IMR-90 (cell line): Measurements from ENCODE around the gene CEP63. TPM values are rescaled to one million over a fixed set of nuclear protein-coding genes. Genes with fewer than 3 reads are reported as not detected.

Experiments used
- ATAC-seq: fragments of 200-7000 bp; cut with Tn5 transposase; 2 replicates; pipeline ENCODE4 v1.9.1; 2020; ENCODE audit warnings: low read depth, mild to moderate bottlenecking, moderate library complexity
- BruUV-seq: library from RNA; stranded (reverse); fragments of 400-500 nt; replicated peaks from 2 replicates; lab custom pipeline; 2021; lab: Mats Ljungman, UMichigan
- CTCF ChIA-PET: fragments of 300-600 bp; formaldehyde crosslinking; extraction: SDS; loops from one replicate; lab custom pipeline; 2021; ENCODE audit warnings: antibody characterized with exemption; lab: Yijun Ruan, JAX
- POLR2A ChIA-PET: fragments of 300-600 bp; sonication (Branson Sonifier 250); formaldehyde crosslinking; loops from one replicate; lab custom pipeline; 2022; ENCODE audit warnings: antibody characterized with exemption; ENCODE audit not compliant: unreplicated experiment; lab: Charles Lee
- DNase-seq: peaks from one replicate; pipeline ENCODE4 v3.0.0; 2013
- H2AFZ ChIP-seq: replicated peaks from 2 replicates; pipeline ENCODE3; 2013; ENCODE audit warnings: low read length, mild to moderate bottlenecking; ENCODE audit not compliant: poor library complexity
- H2AK5ac ChIP-seq: 2 replicates; pipeline ENCODE4 v1.6.1; 2013; ENCODE audit warnings: low read depth, low read length, inconsistent platforms
- H2AK9ac ChIP-seq: replicated peaks from 2 replicates; pipeline ENCODE3; 2013; ENCODE audit warnings: mild to moderate bottlenecking, low read depth, low read length, moderate library complexity; ENCODE audit not compliant: poor library complexity
- H2BK120ac ChIP-seq: 2 replicates; pipeline ENCODE4 v1.6.1; 2013; ENCODE audit warnings: low read depth, low read length, inconsistent platforms
- H2BK15ac ChIP-seq: 3 replicates; pipeline ENCODE4 v1.6.1; 2013; ENCODE audit warnings: low read depth, low read length, inconsistent platforms
- H2BK20ac ChIP-seq: 2 replicates; pipeline ENCODE4 v1.6.1; 2013; ENCODE audit warnings: low read depth, mild to moderate bottlenecking, inconsistent platforms, low read length, moderate library complexity
- H2BK5ac ChIP-seq: 2 replicates; pipeline ENCODE4 v1.6.1; 2013; ENCODE audit warnings: mild to moderate bottlenecking, low read depth, low read length, inconsistent platforms; ENCODE audit not compliant: poor library complexity, severe bottlenecking
- H3K14ac ChIP-seq: replicated peaks from 2 replicates; pipeline ENCODE4 v1.6.1; 2013; ENCODE audit warnings: low read depth, low read length, inconsistent platforms
- H3K18ac ChIP-seq: 2 replicates; pipeline ENCODE4 v1.6.1; 2013; ENCODE audit warnings: low read depth, low read length, control low read depth
- H3K23ac ChIP-seq: 2 replicates; pipeline ENCODE4 v1.6.1; 2013; ENCODE audit warnings: low read depth, low read length, inconsistent platforms
- H3K27ac ChIP-seq: 2 replicates; pipeline ENCODE4 v1.5.1; 2013; ENCODE audit warnings: mild to moderate bottlenecking, control low read depth, low read length; ENCODE audit not compliant: insufficient read depth
- H3K27me3 ChIP-seq: 2 replicates; pipeline ENCODE4 v1.6.1; 2013; ENCODE audit warnings: low read length; ENCODE audit not compliant: control insufficient read depth, insufficient read depth
- H3K36me3 ChIP-seq: 2 replicates; pipeline ENCODE4 v1.6.1; 2013; ENCODE audit warnings: low read length, mixed read lengths; ENCODE audit not compliant: control insufficient read depth, insufficient read depth
- H3K4ac ChIP-seq: 2 replicates; pipeline ENCODE4 v1.6.1; 2013; ENCODE audit warnings: low read depth, low read length, inconsistent platforms
- H3K4me1 ChIP-seq: 2 replicates; pipeline ENCODE4 v1.6.1; 2013; ENCODE audit warnings: low read length, mixed read lengths; ENCODE audit not compliant: control insufficient read depth, insufficient read depth
- H3K4me2 ChIP-seq: 2 replicates; pipeline ENCODE4 v1.6.1; 2013; ENCODE audit warnings: low read depth, mild to moderate bottlenecking, control low read depth, low read length, moderate library complexity
- H3K4me3 ChIP-seq: 2 replicates; pipeline ENCODE4 v1.5.1; 2013; ENCODE audit warnings: low read depth, mild to moderate bottlenecking, control low read depth, low read length, moderate library complexity; ENCODE audit not compliant: insufficient read depth
- H3K56ac ChIP-seq: 2 replicates; pipeline ENCODE4 v1.6.1; 2013; ENCODE audit warnings: low read length, inconsistent platforms; ENCODE audit not compliant: insufficient read depth; ENCODE audit errors: extremely low read depth
- H3K79me1 ChIP-seq, 2 experiments: 2 replicates each; pipeline ENCODE4 v1.6.1; 2013; ENCODE audit warnings: low read length in 2 of 2, inconsistent platforms in 1 of 2, low read depth in 1 of 2
- H3K9ac ChIP-seq: 2 replicates; pipeline ENCODE4 v1.6.1; 2013; ENCODE audit warnings: low read depth, low read length, control low read depth
- H3K9me1 ChIP-seq: 2 replicates; pipeline ENCODE4 v1.6.1; 2013; ENCODE audit warnings: low read length, inconsistent platforms; ENCODE audit not compliant: insufficient read depth
- H3K9me3 ChIP-seq: 2 replicates; pipeline ENCODE4 v1.6.1; 2013; ENCODE audit warnings: low read length; ENCODE audit not compliant: control insufficient read depth, insufficient read depth
- H4K20me1 ChIP-seq: 2 replicates; pipeline ENCODE4 v1.6.1; 2013; ENCODE audit warnings: low read length, inconsistent platforms; ENCODE audit not compliant: insufficient read depth
- H4K5ac ChIP-seq: 2 replicates; pipeline ENCODE4 v1.6.1; 2013; ENCODE audit warnings: mild to moderate bottlenecking, low read depth, low read length, control low read depth
- H4K8ac ChIP-seq, 2 experiments: 2 replicates each; pipeline ENCODE4 v1.6.1; 2013; ENCODE audit warnings: low read depth in 2 of 2, low read length in 2 of 2, control low read depth in 1 of 2, inconsistent platforms in 1 of 2
- H4K91ac ChIP-seq: 2 replicates; pipeline ENCODE4 v1.6.1; 2013; ENCODE audit warnings: low read depth, low read length, inconsistent platforms; ENCODE audit not compliant: insufficient read depth
- BHLHE40 ChIP-seq: fragments of 150-350 bp; IDR thresholded peaks from 2 replicates; pipeline ENCODE4 v1.6.1; 2016; ENCODE audit warnings: mild to moderate bottlenecking, low read depth, low read length
- CEBPB ChIP-seq: IDR thresholded peaks from 2 replicates; pipeline ENCODE4 v1.6.1; 2012; ENCODE audit warnings: low read depth, low read length, improper control_type of control experiment
- CHD1 ChIP-seq: IDR thresholded peaks from 2 replicates; pipeline ENCODE4 v1.6.1; 2012; ENCODE audit warnings: low read depth, low read length, improper control_type of control experiment
- FOS ChIP-seq: fragments of 150-350 bp; IDR thresholded peaks from 2 replicates; pipeline ENCODE4 v1.6.1; 2016; ENCODE audit warnings: low read depth, low read length
- MAFK ChIP-seq: IDR thresholded peaks from 2 replicates; pipeline ENCODE4 v1.6.1; 2012; ENCODE audit warnings: low read depth, low read length, improper control_type of control experiment
- MAZ ChIP-seq: IDR thresholded peaks from 2 replicates; pipeline ENCODE4 v1.6.1; 2012; ENCODE audit warnings: low read depth, mild to moderate bottlenecking, low read length, improper control_type of control experiment, moderate library complexity, borderline replicate concordance
- MXI1 ChIP-seq: IDR thresholded peaks from 2 replicates; pipeline ENCODE4 v1.6.1; 2012; ENCODE audit warnings: low read depth, mild to moderate bottlenecking, low read length, moderate library complexity, borderline replicate concordance
- NFE2L2 ChIP-seq: fragments of 150-350 bp; IDR thresholded peaks from 2 replicates; pipeline ENCODE4 v1.6.1; 2016; ENCODE audit warnings: low read depth, mild to moderate bottlenecking, low read length
- POLR2A ChIP-seq: IDR thresholded peaks from 2 replicates; pipeline ENCODE4 v1.6.1; 2012; ENCODE audit warnings: mild to moderate bottlenecking, low read depth, low read length
- RCOR1 ChIP-seq: IDR thresholded peaks from 2 replicates; pipeline ENCODE4 v1.6.1; 2012; ENCODE audit warnings: mild to moderate bottlenecking, low read length, improper control_type of control experiment; ENCODE audit not compliant: insufficient replicate concordance
- RFX5 ChIP-seq: IDR thresholded peaks from 2 replicates; pipeline ENCODE4 v1.8.0; 2012; ENCODE audit warnings: low read depth, mild to moderate bottlenecking, low read length, moderate library complexity
- SMC3 ChIP-seq: fragments of 150-350 bp; IDR thresholded peaks from 2 replicates; pipeline ENCODE4 v1.6.1; 2016; ENCODE audit warnings: low read depth, mild to moderate bottlenecking, antibody characterized with exemption, low read length, moderate library complexity
- WGBS, 2 experiments: methylation state at CpG; one replicate each; pipeline versions ENCODE4 v1.1.5 to v1.1.7; 2013; ENCODE audit warnings: missing lambda C conversion rate in 2 of 2; ENCODE audit not compliant: insufficient read length in 1 of 2; ENCODE audit errors: extremely low coverage in 2 of 2; 5-methylcytosine and 5-hydroxymethylcytosine counted together
- dilution Hi-C: fragments of 300-500 bp; cut with HindIII; formaldehyde crosslinking; loops from one replicate; pipeline ENCODE4 v1.14.3; 2018; ENCODE audit warnings: low sequenced_read_pairs; ENCODE audit not compliant: unreplicated experiment
- in situ Hi-C: fragments of 300-500 bp; cut with MboI; formaldehyde crosslinking; loops from 3 replicates; pipeline ENCODE4 v1.14.3; 2019; ENCODE audit warnings: low sequenced_read_pairs, inconsistent platforms, mixed read lengths
- intact Hi-C: fragments of 100-400 bp; cut with micrococcal nuclease; formaldehyde crosslinking; loops from 2 replicates; pipeline ENCODE4 v1.10.0; 2022
- polyA plus RNA-seq, 3 experiments: library from polyadenylated mRNA; depleted of rRNA; stranded (reverse); fragments of >200 nt; gene quantifications; 2 replicates each; pipeline ENCODE4 v1.2.3, GENCODE V29; 2012; ENCODE audit warnings: low replicate concordance in 1 of 3
- total RNA-seq: library from RNA; depleted of rRNA; stranded (reverse); fragments of >200 nt; gene quantifications from 2 replicates; pipeline ENCODE4 v1.2.3, GENCODE V29; 2012
- TF ChIP-seq, protein P1 (sequence below): fragments of 150-350 bp; IDR thresholded peaks from 2 replicates; pipeline ENCODE4 v1.6.1; 2017; ENCODE audit warnings: mild to moderate bottlenecking, antibody characterized with exemption, low read length, low read depth
- TF ChIP-seq, protein P2 (sequence below): conservative IDR thresholded peaks from 2 replicates; pipeline ENCODE4 v1.5.1; 2012; ENCODE audit warnings: mild to moderate bottlenecking, low read depth, low read length, improper control_type of control experiment
- TF ChIP-seq, protein P3 (sequence below): fragments of 150-350 bp; IDR thresholded peaks from 2 replicates; pipeline ENCODE4 v1.6.1; 2016; ENCODE audit warnings: low read depth, mild to moderate bottlenecking, low read length, moderate library complexity, borderline replicate concordance

Gene CEP63
- total and polyA plus RNA-seq, 2 of the 4 experiments (the other 2 are of a cell fraction) = 6.5 to 9.1 TPM

DNA sequence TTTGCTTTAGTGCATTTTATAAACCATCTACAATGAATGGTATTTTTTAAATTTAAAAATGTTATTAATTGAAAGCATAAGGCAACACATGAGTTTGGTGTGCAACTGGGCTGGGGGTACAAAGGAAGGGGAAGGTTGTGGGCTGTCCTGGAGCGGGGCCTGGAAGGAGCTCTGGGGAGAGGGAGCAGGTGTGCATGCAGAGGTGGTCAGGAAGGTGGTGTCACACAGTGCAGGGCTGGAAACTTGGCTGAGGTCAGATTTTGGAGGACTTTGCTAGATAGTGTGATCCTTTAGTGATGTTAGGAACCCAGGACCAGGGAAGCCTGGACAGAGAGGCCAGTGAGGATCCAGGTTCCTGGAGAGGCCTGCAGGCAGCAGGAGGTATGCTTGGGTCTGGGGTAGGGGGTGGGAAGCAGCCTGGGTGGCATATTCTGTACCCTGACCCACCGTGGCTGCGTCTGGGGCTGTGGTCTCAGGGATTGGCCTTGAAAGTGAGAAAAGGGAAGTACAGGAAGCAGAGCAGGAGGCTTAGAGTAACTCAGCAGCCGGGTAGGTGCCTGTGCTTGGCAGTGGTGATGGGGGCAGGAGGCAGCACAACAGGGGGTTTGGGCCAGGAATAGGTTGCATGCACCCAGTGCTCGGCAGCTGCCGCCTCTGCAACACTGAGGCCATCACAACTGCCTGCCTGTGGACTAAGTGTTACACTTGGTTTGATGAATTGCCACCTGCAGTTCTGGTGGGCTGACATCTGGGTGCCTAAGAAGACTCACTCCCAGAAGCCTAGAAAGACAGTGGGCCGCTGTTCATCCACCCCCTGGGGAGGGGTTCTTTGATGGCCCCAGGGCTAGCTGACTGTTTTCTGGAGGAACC is 132.0 kb downstream of the CEP63 start:
- in situ Hi-C loops = no loop called here
- Histone ChIP-seq H2AK9ac (no peak overlapping the region), H3K4me3 (no peak overlapping the region), H4K5ac (no peak overlapping the region), H3K4ac (no peak overlapping the region), H2BK5ac (no peak overlapping the region), H3K23ac (no peak overlapping the region), H3K27me3 (peaks cover 17% of the 10 kb centered on the region), H2BK20ac (no peak overlapping the region), H3K14ac (no peak overlapping the region), H4K91ac (no peak overlapping the region), H3K56ac (no peak overlapping the region), H2BK120ac (no peak overlapping the region), H4K20me1 (no peaks in the 10 kb centered on the region), H4K8ac (no peak overlapping the region), H3K36me3 (no peaks in the 10 kb centered on the region), H3K9me1 (no peaks in the 10 kb centered on the region; the same call in 1 of the 2 replicates), H2AFZ (no peak overlapping the region), H3K18ac (no peak overlapping the region), H3K9me3 (no peaks in the 10 kb centered on the region), H3K4me1 (peaks cover 2% of the 10 kb centered on the region; the same call in 1 of the 2 replicates), H2AK5ac (no peak overlapping the region), H3K27ac (no peak overlapping the region), H3K9ac (no peak overlapping the region), H3K4me2 (no peak overlapping the region), H2BK15ac (no peak overlapping the region), H3K79me1 (no peaks in the 10 kb centered on the region)
- dilution Hi-C loops = no loop called here
- intact Hi-C loops = no loop called here
- CTCF ChIA-PET = no interaction called here
- 60% methylated on average over 2 of the region's 7 CpGs; no CpG with 5 or more reads in 1 of the 2 experiments for WGBS, 2 experiments
- DNase-seq = no peak
- BruUV-seq = no TSS peak
- POLR2A ChIA-PET = no interaction called here
- ATAC-seq = no peak
- TF ChIP-seq FOS (no peak), BHLHE40 (no peak), POLR2A (no peak), MAFK (no peak), CHD1 (no peak), CEBPB (no peak), RFX5 (no peak), SMC3 (no peak), NFE2L2 (no peak), RCOR1 (no peak), MXI1 (no peak), MAZ (no peak)
- TF ChIP-seq, protein P1, sequence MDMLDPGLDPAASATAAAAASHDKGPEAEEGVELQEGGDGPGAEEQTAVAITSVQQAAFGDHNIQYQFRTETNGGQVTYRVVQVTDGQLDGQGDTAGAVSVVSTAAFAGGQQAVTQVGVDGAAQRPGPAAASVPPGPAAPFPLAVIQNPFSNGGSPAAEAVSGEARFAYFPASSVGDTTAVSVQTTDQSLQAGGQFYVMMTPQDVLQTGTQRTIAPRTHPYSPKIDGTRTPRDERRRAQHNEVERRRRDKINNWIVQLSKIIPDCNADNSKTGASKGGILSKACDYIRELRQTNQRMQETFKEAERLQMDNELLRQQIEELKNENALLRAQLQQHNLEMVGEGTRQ = no peak
- TF ChIP-seq, protein P2, sequence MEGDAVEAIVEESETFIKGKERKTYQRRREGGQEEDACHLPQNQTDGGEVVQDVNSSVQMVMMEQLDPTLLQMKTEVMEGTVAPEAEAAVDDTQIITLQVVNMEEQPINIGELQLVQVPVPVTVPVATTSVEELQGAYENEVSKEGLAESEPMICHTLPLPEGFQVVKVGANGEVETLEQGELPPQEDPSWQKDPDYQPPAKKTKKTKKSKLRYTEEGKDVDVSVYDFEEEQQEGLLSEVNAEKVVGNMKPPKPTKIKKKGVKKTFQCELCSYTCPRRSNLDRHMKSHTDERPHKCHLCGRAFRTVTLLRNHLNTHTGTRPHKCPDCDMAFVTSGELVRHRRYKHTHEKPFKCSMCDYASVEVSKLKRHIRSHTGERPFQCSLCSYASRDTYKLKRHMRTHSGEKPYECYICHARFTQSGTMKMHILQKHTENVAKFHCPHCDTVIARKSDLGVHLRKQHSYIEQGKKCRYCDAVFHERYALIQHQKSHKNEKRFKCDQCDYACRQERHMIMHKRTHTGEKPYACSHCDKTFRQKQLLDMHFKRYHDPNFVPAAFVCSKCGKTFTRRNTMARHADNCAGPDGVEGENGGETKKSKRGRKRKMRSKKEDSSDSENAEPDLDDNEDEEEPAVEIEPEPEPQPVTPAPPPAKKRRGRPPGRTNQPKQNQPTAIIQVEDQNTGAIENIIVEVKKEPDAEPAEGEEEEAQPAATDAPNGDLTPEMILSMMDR = no peak
- TF ChIP-seq, protein P3, sequence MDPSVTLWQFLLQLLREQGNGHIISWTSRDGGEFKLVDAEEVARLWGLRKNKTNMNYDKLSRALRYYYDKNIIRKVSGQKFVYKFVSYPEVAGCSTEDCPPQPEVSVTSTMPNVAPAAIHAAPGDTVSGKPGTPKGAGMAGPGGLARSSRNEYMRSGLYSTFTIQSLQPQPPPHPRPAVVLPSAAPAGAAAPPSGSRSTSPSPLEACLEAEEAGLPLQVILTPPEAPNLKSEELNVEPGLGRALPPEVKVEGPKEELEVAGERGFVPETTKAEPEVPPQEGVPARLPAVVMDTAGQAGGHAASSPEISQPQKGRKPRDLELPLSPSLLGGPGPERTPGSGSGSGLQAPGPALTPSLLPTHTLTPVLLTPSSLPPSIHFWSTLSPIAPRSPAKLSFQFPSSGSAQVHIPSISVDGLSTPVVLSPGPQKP = no peak
